SJCRH30 (cell line): ENCODE measurements around the gene ENOSF1. TPM values are rescaled to one million over a fixed set of nuclear protein-coding genes. Genes with fewer than 3 reads are reported as not detected.
A peak's percentile ranks its signal among the peaks of the same experiment; 100 is the strongest.

Experiments
- DNase-seq, 2 experiments: peaks; one replicate each; pipeline ENCODE4 v3.0.0-alpha.2; 2015 to 2020
- H3K27ac ChIP-seq: fragments of 250-450 bp; sonication (Bioruptor Pico); 2 replicates; pipeline ENCODE4 v1.5.1; 2020; ENCODE audit warnings: mild to moderate bottlenecking, moderate library complexity
- H3K27me3 ChIP-seq: fragments of 250-450 bp; sonication (Bioruptor Pico); 2 replicates; pipeline ENCODE4 v1.5.1; 2020; ENCODE audit warnings: mild to moderate bottlenecking, moderate library complexity
- H3K36me3 ChIP-seq: fragments of 250-450 bp; sonication (Bioruptor Pico); 2 replicates; pipeline ENCODE4 v1.5.1; 2020; ENCODE audit warnings: mild to moderate bottlenecking, moderate library complexity
- H3K4me1 ChIP-seq: fragments of 250-450 bp; sonication (Bioruptor Pico); 2 replicates; pipeline ENCODE4 v1.5.1; 2020; ENCODE audit warnings: mild to moderate bottlenecking, moderate library complexity
- H3K4me3 ChIP-seq: fragments of 250-450 bp; sonication (Bioruptor Pico); 2 replicates; pipeline ENCODE4 v1.5.1; 2020; ENCODE audit warnings: mild to moderate bottlenecking, moderate library complexity
- H3K9me3 ChIP-seq: fragments of 250-450 bp; sonication (Bioruptor Pico); replicated peaks from 2 replicates; pipeline ENCODE4 v1.5.1; 2020; ENCODE audit warnings: mild to moderate bottlenecking, moderate library complexity
- total RNA-seq: library from RNA; depleted of rRNA; stranded (reverse); fragments of >200 nt; shearing (Covaris generic); gene quantifications from 2 replicates; pipeline ENCODE4 v1.2.3, GENCODE V29; 2014

Gene ENOSF1
- total RNA-seq, 1 experiment from 2014 or later = 9.5 TPM

GRCh38 chr18:715626-716025 lies 3.2 kb upstream of the ENOSF1 start:
- Histone ChIP-seq H3K36me3 (peaks cover 2% of the 10 kb centered on the region; the same call in 1 of the 2 replicates), H3K4me1 (no peaks in the 10 kb centered on the region), H3K27ac (no peak overlapping the region), H3K27me3 (no peaks in the 10 kb centered on the region), H3K9me3 (no peaks in the 10 kb centered on the region), H3K4me3 (no peak overlapping the region)
- no peak for DNase-seq

GRCh38 chr18:713135-713490 lies 683 bp upstream of the ENOSF1 start:
- no peak overlapping the region for H3K4me3 ChIP-seq
- no peaks in the 10 kb centered on the region for H3K4me1 ChIP-seq
- no peaks in the 10 kb centered on the region for H3K27me3 ChIP-seq
- no peaks in the 10 kb centered on the region for H3K9me3 ChIP-seq
- H3K36me3 ChIP-seq = no peaks in the 10 kb centered on the region
- DNase-seq = no peak
- no peak overlapping the region for H3K27ac ChIP-seq

- Histone ChIP-seq H3K27me3 (no peaks in the 10 kb centered on the region), H3K27ac (peak overlapping the region; percentile 53), H3K9me3 (no peaks in the 10 kb centered on the region), H3K4me1 (no peaks in the 10 kb centered on the region), H3K4me3 (peak overlapping the region; percentile 63), H3K36me3 (no peaks in the 10 kb centered on the region)
- DNase-seq = peak; percentile 34 to 58
Measured at GRCh38 chr18:711657-712400, 601 bp downstream of the ENOSF1 start.

GRCh38 chr18:711310-711656 lies 1.1 kb downstream of the ENOSF1 start:
- Histone ChIP-seq H3K4me3 (peak overlapping the region; percentile 63), H3K27me3 (no peaks in the 10 kb centered on the region), H3K4me1 (no peaks in the 10 kb centered on the region), H3K9me3 (no peaks in the 10 kb centered on the region), H3K36me3 (no peaks in the 10 kb centered on the region), H3K27ac (peak overlapping the region; percentile 53)
- peak; percentile 21 to 45 for DNase-seq

- Histone ChIP-seq H3K4me3 (peak overlapping the region; percentile 63), H3K4me1 (no peaks in the 10 kb centered on the region), H3K36me3 (no peaks in the 10 kb centered on the region), H3K27me3 (no peaks in the 10 kb centered on the region), H3K27ac (no peak overlapping the region), H3K9me3 (no peaks in the 10 kb centered on the region)
- no peak for DNase-seq
Measured at GRCh38 chr18:710418-711300, 1.8 kb downstream of the ENOSF1 start.

GRCh38 chr18:709771-710170 lies 2.7 kb downstream of the ENOSF1 start:
- Histone ChIP-seq H3K36me3 (no peaks in the 10 kb centered on the region), H3K4me1 (no peaks in the 10 kb centered on the region), H3K4me3 (no peak overlapping the region), H3K27ac (no peak overlapping the region), H3K9me3 (no peaks in the 10 kb centered on the region), H3K27me3 (no peaks in the 10 kb centered on the region)
- no peak for DNase-seq

GRCh38 chr18:708096-708495 lies 4.3 kb downstream of the ENOSF1 start:
- Histone ChIP-seq H3K9me3 (no peaks in the 10 kb centered on the region), H3K4me3 (no peak overlapping the region), H3K4me1 (no peaks in the 10 kb centered on the region), H3K27ac (no peak overlapping the region), H3K36me3 (no peaks in the 10 kb centered on the region), H3K27me3 (no peaks in the 10 kb centered on the region)
- DNase-seq = no peak

GRCh38 chr18:706405-706804 lies 6.0 kb downstream of the ENOSF1 start:
- no peaks in the 10 kb centered on the region for H3K4me1 ChIP-seq
- H3K4me3 ChIP-seq = no peak overlapping the region
- H3K27me3 ChIP-seq = no peaks in the 10 kb centered on the region
- H3K36me3 ChIP-seq = no peaks in the 10 kb centered on the region
- no peak for DNase-seq
- H3K27ac ChIP-seq = no peak overlapping the region
- H3K9me3 ChIP-seq = no peaks in the 10 kb centered on the region

GRCh38 chr18:703213-703967 lies 9.0 kb downstream of the ENOSF1 start:
- DNase-seq = no peak
- Histone ChIP-seq H3K27ac (no peak overlapping the region), H3K36me3 (no peaks in the 10 kb centered on the region), H3K4me3 (no peak overlapping the region), H3K27me3 (no peaks in the 10 kb centered on the region), H3K4me1 (no peaks in the 10 kb centered on the region), H3K9me3 (no peaks in the 10 kb centered on the region)

GRCh38 chr18:697800-698199 lies 14.6 kb downstream of the ENOSF1 start:
- Histone ChIP-seq H3K9me3 (no peaks in the 10 kb centered on the region), H3K4me3 (no peak overlapping the region), H3K4me1 (0 out of 2 replicates have a peak, but pooled peaks cover 4% of the 10 kb centered on the region), H3K27ac (no peak overlapping the region), H3K36me3 (no peaks in the 10 kb centered on the region), H3K27me3 (no peaks in the 10 kb centered on the region; the same call in 1 of the 2 replicates)
- peak in 1 of 2 experiments; percentile 41 for DNase-seq

- Histone ChIP-seq H3K9me3 (no peaks in the 10 kb centered on the region), H3K27me3 (no peaks in the 10 kb centered on the region; the same call in 1 of the 2 replicates), H3K4me1 (0 out of 2 replicates have a peak, but pooled peaks cover 4% of the 10 kb centered on the region), H3K27ac (no peak overlapping the region), H3K36me3 (no peaks in the 10 kb centered on the region), H3K4me3 (no peak overlapping the region)
- DNase-seq = no peak
Measured at GRCh38 chr18:697012-697411, 15.4 kb downstream of the ENOSF1 start.

- H3K27me3 ChIP-seq = no peaks in the 10 kb centered on the region; the same call in 1 of the 2 replicates
- H3K4me1 ChIP-seq = 0 out of 2 replicates have a peak, but pooled peaks cover 4% of the 10 kb centered on the region
- H3K36me3 ChIP-seq = no peaks in the 10 kb centered on the region
- DNase-seq = no peak
- H3K9me3 ChIP-seq = no peaks in the 10 kb centered on the region
- H3K27ac ChIP-seq = no peak overlapping the region
- no peak overlapping the region for H3K4me3 ChIP-seq
Measured at GRCh38 chr18:693466-694187, 18.8 kb downstream of the ENOSF1 start.

- DNase-seq = no peak
- Histone ChIP-seq H3K27ac (no peak overlapping the region), H3K27me3 (no peaks in the 10 kb centered on the region; the same call in 1 of the 2 replicates), H3K36me3 (no peaks in the 10 kb centered on the region), H3K4me1 (no peaks in the 10 kb centered on the region), H3K4me3 (no peak overlapping the region), H3K9me3 (no peaks in the 10 kb centered on the region)
Measured at GRCh38 chr18:692824-693223, 19.6 kb downstream of the ENOSF1 start.

- Histone ChIP-seq H3K36me3 (no peaks in the 10 kb centered on the region), H3K4me1 (no peaks in the 10 kb centered on the region), H3K27me3 (no peaks in the 10 kb centered on the region; the same call in 1 of the 2 replicates), H3K4me3 (no peak overlapping the region), H3K9me3 (no peaks in the 10 kb centered on the region), H3K27ac (no peak overlapping the region)
- peak in 1 of 2 experiments; percentile 48 for DNase-seq
Measured at GRCh38 chr18:688323-688722, 24.1 kb downstream of the ENOSF1 start.
